Measurements from ENCODE around the gene RND2.

Gene RND2

DNA sequence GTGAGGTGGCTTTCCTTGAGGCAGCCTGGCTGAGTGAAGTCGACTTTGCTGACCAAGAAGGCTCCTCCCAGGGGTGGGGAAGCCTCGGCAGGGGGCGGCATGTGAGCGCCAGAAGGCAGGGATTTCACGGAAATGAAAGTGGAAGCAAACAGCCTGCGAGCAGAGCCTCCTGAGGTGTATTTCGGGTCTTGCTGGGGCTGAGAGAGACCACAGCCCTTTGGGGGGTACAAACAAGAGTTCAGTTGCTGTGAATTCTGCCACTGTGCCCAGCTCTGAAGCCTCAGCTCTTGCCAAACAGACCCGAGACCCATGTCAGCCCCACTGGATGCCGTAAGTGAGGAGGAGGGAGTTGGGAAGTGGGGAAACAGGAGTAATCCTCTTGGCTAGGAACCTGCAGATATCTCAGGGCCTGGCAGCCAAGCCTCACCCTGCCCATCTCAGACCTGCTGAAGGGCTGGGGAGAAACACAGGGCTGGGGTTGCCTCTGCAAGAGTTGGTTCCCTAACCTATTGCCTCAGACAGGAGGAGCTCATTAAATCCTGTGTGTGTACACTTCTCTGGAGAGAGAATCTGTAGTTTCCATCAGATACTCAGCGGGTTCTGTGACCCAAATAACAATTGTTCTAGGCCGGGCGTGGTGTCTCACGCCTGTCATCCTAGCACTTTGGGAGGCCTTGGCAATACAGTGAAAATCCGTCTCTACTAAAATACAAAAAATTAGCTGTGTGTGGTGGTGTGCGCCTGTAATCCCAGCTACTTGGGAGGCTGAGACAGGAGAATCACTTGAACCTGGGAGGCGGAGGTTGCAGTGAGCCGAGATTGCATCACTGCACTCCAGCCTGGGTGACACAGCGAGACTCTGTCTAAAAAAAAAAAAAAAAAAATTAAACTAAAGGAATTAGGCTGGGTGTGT is 18.1 kb upstream of the RND2 start, which contains the start of gene IFI35:
Gene IFI35 (plus strand): TSS at position 146 of the 913 bp plus-strand sequence. CDS start 164 bp downstream, at position 310.
- DNase-seq (ENCODE audit: low spot score), result peak; percentile 88

GRCh38 chr17:43010667-43011308 is 14.2 kb upstream of the RND2 start:
- DNase-seq (ENCODE audit: low spot score), result no peak

GRCh38 chr17:43011728-43012472 is 13.1 kb upstream of the RND2 start:
- peak; percentile 5 for DNase-seq (ENCODE audit: low spot score)

GRCh38 chr17:43013296-43013695 is 11.7 kb upstream of the RND2 start:
- peak; percentile 3 for DNase-seq (ENCODE audit: low spot score)

DNA sequence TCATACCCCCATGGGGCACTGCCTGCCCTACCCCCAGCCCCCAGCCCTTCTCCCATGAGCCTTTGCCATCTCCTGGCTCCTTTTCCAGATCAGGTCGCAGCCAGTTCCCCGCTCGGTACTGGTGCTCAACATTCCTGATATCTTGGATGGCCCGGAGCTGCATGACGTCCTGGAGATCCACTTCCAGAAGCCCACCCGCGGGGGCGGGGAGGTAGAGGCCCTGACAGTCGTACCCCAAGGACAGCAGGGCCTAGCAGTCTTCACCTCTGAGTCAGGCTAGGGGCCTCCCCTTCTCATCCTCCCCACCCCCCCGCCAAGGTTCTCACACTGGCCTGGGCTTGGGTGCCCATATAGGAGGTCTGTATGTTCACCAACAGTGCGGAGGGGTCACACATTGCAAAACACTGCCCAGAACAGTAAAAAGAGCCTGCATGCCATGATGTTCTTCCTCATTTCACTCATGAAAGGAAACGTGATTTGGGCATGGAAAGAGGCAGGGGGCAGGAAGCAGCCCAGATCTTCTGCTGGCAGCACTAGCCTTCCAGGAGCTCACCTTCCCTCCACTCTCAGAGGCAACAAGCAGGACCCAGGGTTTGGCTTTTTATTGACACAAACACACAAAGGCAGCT is 10.9 kb upstream of the RND2 start:
- peak; percentile 8 for DNase-seq (ENCODE audit: low spot score)

DNA sequence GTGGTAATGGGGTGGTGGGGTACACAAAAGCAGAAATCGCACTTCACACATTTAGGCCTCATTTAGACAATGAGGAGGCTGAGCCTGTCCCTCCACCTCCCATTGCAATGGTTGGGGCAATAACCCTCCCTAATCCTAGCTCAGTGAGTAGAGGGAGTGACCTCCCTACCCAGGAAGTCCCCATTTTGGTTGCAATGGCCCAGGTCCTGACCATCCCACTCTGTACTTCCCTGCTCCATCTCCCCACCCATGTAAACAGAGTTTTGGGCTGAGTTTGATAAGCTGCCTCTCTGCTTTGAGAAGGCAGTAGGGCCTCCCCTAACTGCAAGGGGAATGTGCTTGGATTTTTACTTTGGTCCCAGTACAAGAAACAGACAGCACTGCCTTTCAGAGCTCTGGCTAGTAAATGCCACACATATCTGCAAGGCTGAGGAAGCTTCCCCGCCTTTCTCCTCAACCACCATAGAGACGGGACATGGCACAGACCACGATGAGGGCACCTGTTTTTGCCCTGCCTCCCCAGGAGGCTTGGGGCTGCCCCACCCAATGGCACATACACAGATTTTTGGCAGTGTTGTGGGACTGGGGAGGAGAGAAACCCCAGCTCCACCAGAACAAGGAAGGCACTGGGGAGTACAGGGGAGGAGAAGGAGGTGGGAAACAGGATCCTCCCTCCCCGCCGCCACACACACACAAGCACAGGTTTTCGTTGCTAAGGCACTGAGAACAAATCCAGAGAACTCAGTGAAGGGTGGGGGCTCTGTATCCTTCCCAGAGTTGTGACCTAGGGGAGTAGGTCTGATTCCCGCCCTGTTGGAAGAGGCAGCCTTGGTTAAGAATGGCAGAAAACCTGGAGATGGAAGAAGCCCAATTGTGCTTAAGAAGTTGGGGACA is 10.1 kb upstream of the RND2 start:
- DNase-seq (ENCODE audit: low spot score), result peak; percentile 4

- peak; percentile 24 for DNase-seq (ENCODE audit: low spot score)
Measured at GRCh38 chr17:43015579-43015978, 9.5 kb upstream of the RND2 start.

GRCh38 chr17:43016216-43016615 is 8.8 kb upstream of the RND2 start:
- DNase-seq (ENCODE audit: low spot score), result no peak

DNA sequence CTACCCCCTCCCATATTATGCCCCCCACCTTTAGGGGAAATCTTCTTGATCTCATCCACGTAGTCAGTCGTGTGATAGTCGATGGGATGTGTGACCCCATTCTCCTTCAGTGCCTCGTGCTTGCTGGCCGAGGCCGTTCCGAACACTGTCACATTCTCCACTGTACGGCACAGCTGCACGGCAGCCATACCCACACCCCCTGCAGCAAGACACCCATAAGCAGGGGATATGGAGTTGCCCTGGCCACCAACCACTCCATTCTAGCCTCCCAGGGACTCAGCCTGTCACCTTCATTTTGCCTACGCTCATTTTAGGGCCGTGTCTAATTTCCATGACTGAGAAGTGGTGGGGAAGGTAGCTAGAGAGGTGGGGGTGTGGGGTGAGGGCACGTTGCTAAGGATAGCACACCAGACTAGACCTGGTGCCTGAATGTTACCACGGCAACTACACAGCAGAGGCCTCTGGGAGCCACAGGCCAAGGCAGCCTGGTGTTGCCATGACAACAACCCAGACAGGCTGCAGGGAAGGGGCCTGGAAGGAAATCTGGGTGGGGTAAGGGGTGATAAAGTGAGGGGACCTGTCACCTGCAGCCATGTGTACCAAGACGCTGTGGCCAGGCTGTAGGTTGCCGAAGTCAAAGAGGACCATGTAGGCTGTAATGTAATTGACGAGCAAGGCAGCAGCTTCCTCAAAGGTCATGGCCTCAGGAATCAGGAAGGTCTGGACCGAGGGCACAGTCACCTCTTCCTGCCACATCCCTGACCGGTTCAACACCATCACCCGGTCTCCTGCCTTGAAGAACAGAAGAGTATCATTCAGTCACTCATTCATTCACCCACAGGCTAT is 6.8 kb upstream of the RND2 start:
- peak; percentile 5 for DNase-seq (ENCODE audit: low spot score)

GRCh38 chr17:43018932-43019331 is 6.1 kb upstream of the RND2 start:
- no peak for DNase-seq (ENCODE audit: low spot score)

DNA sequence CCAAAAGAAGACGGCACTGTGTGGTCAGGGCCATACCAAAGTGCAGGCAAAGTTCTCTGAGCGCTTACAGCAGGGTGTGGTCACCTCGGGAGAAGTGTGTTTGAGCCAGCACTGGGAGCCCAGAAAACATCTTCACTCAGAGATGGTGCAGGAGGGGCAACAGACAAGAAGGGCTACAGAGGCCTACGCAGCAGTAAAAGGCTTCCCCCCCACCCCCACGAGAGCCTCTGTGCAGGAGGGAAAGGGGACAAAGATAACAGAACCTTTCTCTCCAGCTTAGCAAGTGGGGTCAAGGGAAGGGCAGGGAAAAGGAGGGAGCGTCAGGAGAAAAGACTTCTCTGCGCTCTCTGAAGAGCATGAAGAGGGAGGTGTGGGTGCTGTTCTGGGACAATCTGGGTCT is 5.6 kb upstream of the RND2 start:
- DNase-seq (ENCODE audit: low spot score), result peak; percentile 55

DNA sequence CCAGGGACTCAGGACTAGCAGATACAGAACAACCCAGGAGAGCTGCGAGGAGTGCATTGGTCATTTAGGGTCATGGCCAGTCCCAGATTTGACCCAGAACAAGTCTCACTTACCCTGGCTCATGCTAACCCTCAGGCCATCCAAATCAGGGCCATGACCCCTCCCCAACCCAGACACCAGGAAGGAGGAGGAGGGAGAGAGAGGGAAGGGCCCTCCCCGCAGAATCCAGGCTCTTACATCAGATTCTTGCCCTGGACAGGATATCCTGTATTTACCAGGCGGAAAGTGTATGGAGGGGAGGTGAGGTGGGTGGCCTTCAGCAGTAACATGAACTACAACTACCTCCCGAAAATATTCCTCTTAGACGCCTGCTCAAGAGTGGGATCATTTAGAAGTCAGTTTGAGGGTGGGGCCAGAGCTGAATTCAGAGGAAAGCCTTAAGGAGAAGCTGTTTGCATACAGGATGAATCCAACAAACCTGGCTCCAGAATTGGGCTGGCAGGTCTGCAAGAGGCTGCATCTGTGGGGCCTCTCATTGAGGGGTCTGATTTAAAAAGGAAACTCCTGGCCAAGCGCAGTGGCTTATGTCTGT is 4.9 kb upstream of the RND2 start:
- no peak for DNase-seq (ENCODE audit: low spot score)

DNA sequence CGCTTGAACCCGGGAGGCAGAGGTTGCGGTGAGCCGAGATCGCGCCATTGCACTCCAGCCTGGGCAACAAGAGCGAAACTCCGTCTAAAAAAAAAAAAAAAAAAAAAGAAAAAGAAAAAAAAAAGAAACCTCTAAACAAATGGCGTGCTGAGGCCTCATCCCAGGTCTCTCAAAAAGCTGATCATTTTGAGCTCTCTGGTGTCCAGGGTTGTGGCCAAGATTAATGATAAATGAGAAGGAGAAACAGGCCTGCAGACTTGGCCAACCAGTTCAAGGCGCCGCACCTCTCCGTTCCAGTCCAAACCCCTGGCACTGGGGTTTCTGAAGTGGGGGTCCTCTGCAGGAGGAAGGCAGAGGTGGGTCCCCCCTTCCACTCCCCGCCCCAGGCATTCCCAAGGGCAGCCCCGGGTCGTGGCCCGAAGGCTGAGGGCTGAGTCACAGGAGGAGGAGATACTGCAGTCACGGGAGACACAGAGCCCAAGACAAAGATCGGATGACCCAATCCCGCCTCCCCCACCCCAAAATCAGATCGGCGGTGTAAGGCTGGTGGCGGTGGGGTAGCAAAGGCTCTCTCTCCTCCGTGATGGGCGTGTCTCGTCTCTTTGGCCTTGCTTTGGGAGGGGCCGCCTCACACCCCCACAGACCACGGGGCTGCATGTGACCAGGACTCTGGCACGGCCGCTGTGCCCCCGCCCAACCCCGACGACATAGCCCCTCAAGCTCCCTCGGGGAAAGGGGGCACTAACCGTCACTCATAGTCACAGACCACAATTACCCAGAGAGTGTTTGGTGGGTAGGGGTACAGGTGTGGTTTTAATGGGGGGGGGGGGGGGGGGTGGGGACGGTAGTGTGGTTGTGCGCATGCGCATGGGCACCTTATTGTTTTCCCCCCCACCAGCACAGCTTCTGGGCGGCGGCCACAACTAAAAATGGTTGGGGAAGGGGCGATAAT is 4.0 kb upstream of the RND2 start:
- peak; percentile 91 for DNase-seq (ENCODE audit: low spot score)

GRCh38 chr17:43021741-43022512 is 3.1 kb upstream of the RND2 start, which contains the start of gene VAT1:
Gene VAT1, minus strand, starts transcription at chr17:43022385. Its CDS starts 63 bp downstream, at chr17:43022322.
- peak; percentile 91 for DNase-seq (ENCODE audit: low spot score)

- DNase-seq (ENCODE audit: low spot score), result no peak
Measured at GRCh38 chr17:43025290-43025657, 243 bp downstream of the RND2 start.

DNA sequence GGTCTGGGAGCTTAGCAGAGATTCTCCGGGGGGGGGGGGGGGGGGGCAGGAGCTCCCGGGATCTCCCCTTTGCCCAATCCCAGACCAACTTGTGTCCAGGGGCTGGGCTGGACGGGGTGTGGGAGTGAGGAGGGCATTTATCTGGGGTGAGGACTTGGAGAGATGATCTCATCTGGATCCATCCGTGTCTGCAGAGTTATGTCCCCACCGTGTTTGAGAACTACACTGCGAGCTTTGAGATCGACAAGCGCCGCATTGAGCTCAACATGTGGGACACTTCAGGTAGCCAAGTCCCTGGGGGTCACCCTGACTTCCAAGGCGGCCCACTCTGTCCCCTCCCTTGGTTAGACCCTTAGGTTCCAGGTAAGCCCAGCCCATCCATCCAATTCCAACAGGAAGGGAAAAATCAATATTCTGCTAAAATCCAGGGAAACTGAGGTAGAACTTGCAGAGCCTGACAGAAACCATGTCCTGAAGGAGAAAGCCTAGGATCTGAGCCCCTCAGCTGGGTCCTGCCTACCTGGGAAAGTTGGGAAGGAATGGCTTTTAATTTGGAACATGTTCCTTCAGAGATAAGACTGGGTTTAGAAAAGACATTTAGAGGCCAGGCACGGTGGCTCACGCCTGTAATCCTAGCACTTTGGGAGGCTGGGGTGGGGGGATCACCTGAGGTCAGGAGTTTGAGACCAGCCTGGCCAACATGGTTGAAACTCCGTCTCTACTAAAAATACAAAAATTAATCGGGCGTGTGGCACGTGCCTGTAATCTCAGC is 921 bp downstream of the RND2 start:
- no peak for DNase-seq (ENCODE audit: low spot score)

- DNase-seq (ENCODE audit: low spot score), result no peak
Measured at GRCh38 chr17:43026595-43026994, 1.6 kb downstream of the RND2 start.
